Upper lobe of left lung (tissue), 4 donors: ENCODE measurements around the gene YPEL3.

ENCODE experiments used
- POLR2AphosphoS5 ChIP-seq, 2 donors: sonication (generic); formaldehyde crosslinking; IDR thresholded peaks; one replicate each; pipeline ENCODE4 v1.5.1; 2017; ENCODE audit warnings: antibody characterized with exemption in 2 of 2
- TF ChIP-seq, protein P1 (sequence below), 6 experiments: fragments of 450-650 bp in 4 of 6; fragments of 200-600 bp in 2 of 6; sonication (generic) in 2 of 6; IDR thresholded peaks; one replicate each; pipeline ENCODE4 v1.5.1; 2016 to 2019; ENCODE audit warnings: antibody characterized with exemption in 6 of 6

DNA sequence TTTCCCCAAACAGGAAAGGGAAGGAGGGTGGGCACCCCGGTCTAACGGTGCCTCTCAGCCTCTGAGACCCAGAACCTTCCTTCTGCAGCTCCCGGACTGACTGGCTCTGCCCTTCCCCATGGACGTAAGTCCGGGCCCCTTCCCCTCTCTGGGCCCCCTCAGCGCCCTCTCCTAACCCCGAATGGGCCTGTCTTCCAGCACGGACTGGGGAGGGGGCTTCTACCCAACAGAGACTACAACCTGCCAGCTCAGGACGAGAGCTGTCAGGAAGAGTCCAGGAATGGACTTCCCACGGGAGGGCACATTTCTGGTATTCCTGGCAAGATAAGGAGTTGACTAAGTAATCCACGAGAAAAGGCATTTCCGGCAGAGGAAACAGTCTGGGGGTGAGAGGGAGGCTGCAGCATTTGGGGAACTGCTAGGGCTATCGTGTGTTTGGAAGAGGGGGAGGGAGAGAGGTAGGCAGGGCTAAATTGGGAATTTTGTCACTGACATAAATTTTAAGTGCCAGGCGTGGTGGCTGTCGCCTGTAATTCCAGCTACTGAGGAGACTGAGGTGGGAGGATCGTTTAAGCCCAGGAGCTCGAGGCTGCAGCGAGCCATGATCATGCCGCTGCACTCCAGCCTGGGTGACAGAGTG lies 42.5 kb downstream of the YPEL3 start:
- TF ChIP-seq, protein P1, sequence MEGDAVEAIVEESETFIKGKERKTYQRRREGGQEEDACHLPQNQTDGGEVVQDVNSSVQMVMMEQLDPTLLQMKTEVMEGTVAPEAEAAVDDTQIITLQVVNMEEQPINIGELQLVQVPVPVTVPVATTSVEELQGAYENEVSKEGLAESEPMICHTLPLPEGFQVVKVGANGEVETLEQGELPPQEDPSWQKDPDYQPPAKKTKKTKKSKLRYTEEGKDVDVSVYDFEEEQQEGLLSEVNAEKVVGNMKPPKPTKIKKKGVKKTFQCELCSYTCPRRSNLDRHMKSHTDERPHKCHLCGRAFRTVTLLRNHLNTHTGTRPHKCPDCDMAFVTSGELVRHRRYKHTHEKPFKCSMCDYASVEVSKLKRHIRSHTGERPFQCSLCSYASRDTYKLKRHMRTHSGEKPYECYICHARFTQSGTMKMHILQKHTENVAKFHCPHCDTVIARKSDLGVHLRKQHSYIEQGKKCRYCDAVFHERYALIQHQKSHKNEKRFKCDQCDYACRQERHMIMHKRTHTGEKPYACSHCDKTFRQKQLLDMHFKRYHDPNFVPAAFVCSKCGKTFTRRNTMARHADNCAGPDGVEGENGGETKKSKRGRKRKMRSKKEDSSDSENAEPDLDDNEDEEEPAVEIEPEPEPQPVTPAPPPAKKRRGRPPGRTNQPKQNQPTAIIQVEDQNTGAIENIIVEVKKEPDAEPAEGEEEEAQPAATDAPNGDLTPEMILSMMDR (IDR thresholded peaks at IDR 0.05), result no peak
- TF ChIP-seq POLR2AphosphoS5 (IDR thresholded peaks at IDR 0.05), result no peak
